ENCODE data around the gene CCDC6. TPM values are rescaled to one million over a fixed set of nuclear protein-coding genes. Genes with fewer than 3 reads are reported as not detected.

Gene CCDC6
- total RNA-seq, 1 experiment from 2014 or later, result 54.9 TPM

DNA sequence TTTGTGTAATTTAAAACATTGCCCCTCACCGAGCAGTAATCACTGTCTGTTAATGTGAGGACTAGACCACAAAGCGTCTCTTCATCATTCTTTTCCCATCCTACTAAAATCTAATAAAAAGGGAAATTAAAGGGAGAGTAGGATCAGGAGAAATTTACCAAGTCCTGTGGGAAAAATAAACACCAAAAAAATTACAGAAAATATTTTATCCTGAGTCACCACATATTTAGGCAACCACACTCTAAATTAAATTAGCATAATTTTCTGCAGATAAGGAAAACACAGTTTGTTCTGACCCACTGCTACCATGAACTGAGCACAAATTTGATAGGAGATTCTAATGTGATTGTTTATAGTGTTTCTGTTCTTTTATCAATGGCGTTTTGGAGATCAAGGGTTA, 49.3 kb downstream of the CCDC6 start:
- CTCF ChIA-PET, result no interaction called here
- ATAC-seq, result no peak
- H4K20me1 ChIP-seq (ENCODE audit: insufficient read depth), result no peaks in the 10 kb centered on the region
- DNase-seq (ENCODE audit: low read depth, low spot score), result no peak
- BruUV-seq (replicated peaks), result no TSS peak
- POLR2A ChIA-PET, result no interaction called here
- no peak overlapping the region for H3K4me2 ChIP-seq (ENCODE audit: low read length)
- H3K9ac ChIP-seq (ENCODE audit: low read length), result no peak overlapping the region
- no peaks in the 10 kb centered on the region for H3K9me2 ChIP-seq (ENCODE audit: insufficient read depth)
- H2AFZ ChIP-seq (ENCODE audit: low read depth, low read length, poor library complexity, severe bottlenecking), result no peak overlapping the region
- H3K4me3 ChIP-seq (replicated peaks in 1 of 2; ENCODE audit: low read depth in 1 of 2, low read length in 2 of 2), result no peak overlapping the region
- peaks cover 83% of the 10 kb centered on the region for H3K79me2 ChIP-seq (ENCODE audit: insufficient read depth, low read length)
- TF ChIP-seq, protein P1, sequence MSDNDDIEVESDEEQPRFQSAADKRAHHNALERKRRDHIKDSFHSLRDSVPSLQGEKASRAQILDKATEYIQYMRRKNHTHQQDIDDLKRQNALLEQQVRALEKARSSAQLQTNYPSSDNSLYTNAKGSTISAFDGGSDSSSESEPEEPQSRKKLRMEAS (IDR thresholded peaks at IDR 0.05), result no peak
- TF ChIP-seq EGR1 (IDR thresholded peaks at IDR 0.05; ENCODE audit: low read depth), result no peak
- H3K4me1 ChIP-seq (ENCODE audit: control insufficient read depth in 1 of 2, insufficient read depth in 2 of 2, low read length in 2 of 2), result no peaks in the 10 kb centered on the region
- H3K27ac ChIP-seq (ENCODE audit: low read depth, low read length), result no peak overlapping the region
- intact Hi-C loops (cut with micrococcal nuclease), result no loop called here
- RAD21 ChIA-PET (ENCODE audit: low non-redundant PET in 1 of 2, low total read pairs in 2 of 2, uncharacterized antibody in 2 of 2, unreplicated experiment in 2 of 2), result no interaction called here
- H3K27me3 ChIP-seq (ENCODE audit: insufficient read depth, low read length), result no peaks in the 10 kb centered on the region
- no peaks in the 10 kb centered on the region for H3K9me3 ChIP-seq (ENCODE audit: control insufficient read depth in 1 of 2, insufficient read depth in 1 of 2, low read depth in 1 of 2, low read length in 2 of 2)
- 0 out of 4 replicates have a peak, but pooled peaks cover 0 to 1% of the 10 kb centered on the region in 2 experiments for H3K36me3 ChIP-seq (ENCODE audit: control insufficient read depth in 1 of 2, insufficient read depth in 2 of 2, low read length in 2 of 2)

DNA sequence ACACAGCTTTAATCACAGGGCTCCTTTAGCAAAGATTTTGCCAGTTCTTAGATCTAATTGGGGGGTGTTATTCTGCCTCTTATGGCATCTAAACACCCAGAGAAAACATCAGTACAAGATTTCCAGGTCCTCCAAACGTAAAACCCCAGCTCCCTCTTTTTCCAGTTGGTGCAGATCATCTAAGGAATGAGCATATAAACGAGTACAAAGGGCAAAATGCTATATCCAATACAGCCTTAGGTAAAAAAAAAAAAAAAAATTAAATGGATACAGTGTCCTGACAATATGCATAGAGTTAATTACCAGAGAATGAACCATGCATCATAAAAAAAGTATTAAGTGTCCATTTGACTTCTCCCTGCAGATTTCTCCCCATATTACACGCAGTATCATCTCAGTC, 50.3 kb downstream of the CCDC6 start:
- peaks cover 0 to 2% of the 10 kb centered on the region in 2 experiments; a peak in 1 of 4 replicates for H3K36me3 ChIP-seq (ENCODE audit: control insufficient read depth in 1 of 2, insufficient read depth in 2 of 2, low read length in 2 of 2)
- peaks cover 73% of the 10 kb centered on the region for H3K79me2 ChIP-seq (ENCODE audit: insufficient read depth, low read length)
- H3K4me3 ChIP-seq (replicated peaks in 1 of 2; ENCODE audit: low read depth in 1 of 2, low read length in 2 of 2), result no peak overlapping the region
- H3K4me2 ChIP-seq (ENCODE audit: low read length), result no peak overlapping the region
- H2AFZ ChIP-seq (ENCODE audit: low read depth, low read length, poor library complexity, severe bottlenecking), result no peak overlapping the region
- DNase-seq (ENCODE audit: low read depth, low spot score) (no peak), ATAC-seq (no peak)
- H3K27me3 ChIP-seq (ENCODE audit: insufficient read depth, low read length), result no peaks in the 10 kb centered on the region
- ChIA-PET CTCF (no interaction called here), RAD21 (ENCODE audit: low non-redundant PET in 1 of 2, low total read pairs in 2 of 2, uncharacterized antibody in 2 of 2, unreplicated experiment in 2 of 2) (no interaction called here), POLR2A (interaction anchor here (1.4 kb wide), 1 partner anchor 8 kb away, joined by 3 read pairs; no protein-coding TSS in a partner anchor)
- H3K27ac ChIP-seq (ENCODE audit: low read depth, low read length), result no peak overlapping the region
- intact Hi-C loops (cut with micrococcal nuclease), result no loop called here
- no peak overlapping the region for H3K9ac ChIP-seq (ENCODE audit: low read length)
- no peaks in the 10 kb centered on the region for H3K9me2 ChIP-seq (ENCODE audit: insufficient read depth)
- no peaks in the 10 kb centered on the region for H4K20me1 ChIP-seq (ENCODE audit: insufficient read depth)
- no peaks in the 10 kb centered on the region for H3K4me1 ChIP-seq (ENCODE audit: control insufficient read depth in 1 of 2, insufficient read depth in 2 of 2, low read length in 2 of 2)
- TF ChIP-seq CBX3 (IDR thresholded peaks at IDR 0.05; ENCODE audit: low read depth) (no peak), POLR2AphosphoS5 (IDR thresholded peaks at IDR 0.05; ENCODE audit: low read depth, low read length) (no peak), ELF1 (IDR thresholded peaks at IDR 0.05; ENCODE audit: borderline replicate concordance, low read depth) (no peak), EZH2 (IDR thresholded peaks at IDR 0.05) (no peak), JUND (IDR thresholded peaks at IDR 0.05) (no peak), FOSL1 (IDR thresholded peaks at IDR 0.05; ENCODE audit: low read depth) (no peak), TCF7L2 (IDR thresholded peaks at IDR 0.05; ENCODE audit: borderline replicate concordance, extremely low read depth, insufficient read depth, insufficient read length) (no peak)
- TF ChIP-seq, protein P2, sequence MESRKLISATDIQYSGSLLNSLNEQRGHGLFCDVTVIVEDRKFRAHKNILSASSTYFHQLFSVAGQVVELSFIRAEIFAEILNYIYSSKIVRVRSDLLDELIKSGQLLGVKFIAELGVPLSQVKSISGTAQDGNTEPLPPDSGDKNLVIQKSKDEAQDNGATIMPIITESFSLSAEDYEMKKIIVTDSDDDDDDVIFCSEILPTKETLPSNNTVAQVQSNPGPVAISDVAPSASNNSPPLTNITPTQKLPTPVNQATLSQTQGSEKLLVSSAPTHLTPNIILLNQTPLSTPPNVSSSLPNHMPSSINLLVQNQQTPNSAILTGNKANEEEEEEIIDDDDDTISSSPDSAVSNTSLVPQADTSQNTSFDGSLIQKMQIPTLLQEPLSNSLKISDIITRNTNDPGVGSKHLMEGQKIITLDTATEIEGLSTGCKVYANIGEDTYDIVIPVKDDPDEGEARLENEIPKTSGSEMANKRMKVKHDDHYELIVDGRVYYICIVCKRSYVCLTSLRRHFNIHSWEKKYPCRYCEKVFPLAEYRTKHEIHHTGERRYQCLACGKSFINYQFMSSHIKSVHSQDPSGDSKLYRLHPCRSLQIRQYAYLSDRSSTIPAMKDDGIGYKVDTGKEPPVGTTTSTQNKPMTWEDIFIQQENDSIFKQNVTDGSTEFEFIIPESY (IDR thresholded peaks at IDR 0.05; ENCODE audit: extremely low read depth, insufficient replicate concordance, low read length), result no peak
- TF ChIP-seq, protein P3, sequence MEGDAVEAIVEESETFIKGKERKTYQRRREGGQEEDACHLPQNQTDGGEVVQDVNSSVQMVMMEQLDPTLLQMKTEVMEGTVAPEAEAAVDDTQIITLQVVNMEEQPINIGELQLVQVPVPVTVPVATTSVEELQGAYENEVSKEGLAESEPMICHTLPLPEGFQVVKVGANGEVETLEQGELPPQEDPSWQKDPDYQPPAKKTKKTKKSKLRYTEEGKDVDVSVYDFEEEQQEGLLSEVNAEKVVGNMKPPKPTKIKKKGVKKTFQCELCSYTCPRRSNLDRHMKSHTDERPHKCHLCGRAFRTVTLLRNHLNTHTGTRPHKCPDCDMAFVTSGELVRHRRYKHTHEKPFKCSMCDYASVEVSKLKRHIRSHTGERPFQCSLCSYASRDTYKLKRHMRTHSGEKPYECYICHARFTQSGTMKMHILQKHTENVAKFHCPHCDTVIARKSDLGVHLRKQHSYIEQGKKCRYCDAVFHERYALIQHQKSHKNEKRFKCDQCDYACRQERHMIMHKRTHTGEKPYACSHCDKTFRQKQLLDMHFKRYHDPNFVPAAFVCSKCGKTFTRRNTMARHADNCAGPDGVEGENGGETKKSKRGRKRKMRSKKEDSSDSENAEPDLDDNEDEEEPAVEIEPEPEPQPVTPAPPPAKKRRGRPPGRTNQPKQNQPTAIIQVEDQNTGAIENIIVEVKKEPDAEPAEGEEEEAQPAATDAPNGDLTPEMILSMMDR (IDR thresholded peaks at IDR 0.05 in 2 of 3, conservative IDR thresholded peaks at IDR 0.05 in 1 of 3; ENCODE audit: borderline replicate concordance in 1 of 3, insufficient read depth in 1 of 3, low read depth in 2 of 3, low read length in 2 of 3), result no peak
- BruUV-seq (replicated peaks), result no TSS peak
- H3K9me3 ChIP-seq (ENCODE audit: control insufficient read depth in 1 of 2, insufficient read depth in 1 of 2, low read depth in 1 of 2, low read length in 2 of 2), result no peaks in the 10 kb centered on the region
